ENCODE measurements around the gene BLCAP. TPM values are rescaled to one million over a fixed set of nuclear protein-coding genes. Genes with fewer than 3 reads are reported as not detected.

Gene BLCAP
- total and polyA plus RNA-seq, 4 donors = 12.6 to 72.0 (median 49.2) TPM

DNA sequence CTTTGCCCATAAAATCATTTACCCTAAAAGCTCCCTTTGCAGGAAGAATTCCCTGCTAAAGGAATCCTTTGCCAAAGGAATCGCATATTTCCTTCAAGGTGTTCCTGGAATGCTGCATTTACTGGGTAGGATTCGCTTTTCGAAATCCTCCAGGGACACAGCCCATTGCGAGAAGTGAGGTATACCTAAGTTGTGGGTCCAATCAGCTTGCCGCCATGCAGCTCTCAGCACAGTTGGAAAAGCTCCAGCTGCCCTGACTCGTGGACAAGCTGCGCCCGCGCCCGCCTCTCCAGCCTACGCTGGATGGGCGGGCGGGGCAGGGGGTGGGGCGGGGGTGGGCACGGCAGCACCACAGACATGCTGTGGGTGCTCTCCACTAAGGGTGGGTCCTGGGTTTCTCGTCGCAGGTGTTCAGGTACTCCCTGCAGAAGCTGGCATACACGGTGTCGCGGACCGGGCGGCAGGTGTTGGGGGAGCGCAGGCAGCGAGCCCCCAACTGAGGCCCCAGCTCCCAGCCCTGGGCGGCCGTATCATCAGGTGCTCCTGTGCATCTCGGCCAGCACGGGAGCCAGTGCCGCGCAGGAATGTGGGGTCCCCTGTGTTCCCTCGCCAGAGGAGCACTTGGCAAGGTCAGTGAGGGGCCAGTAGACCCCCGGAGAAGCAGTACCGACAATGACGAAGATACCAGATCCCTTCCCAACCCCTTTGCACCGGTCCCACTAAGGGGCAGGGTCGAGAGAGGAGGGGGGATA, 5.2 kb downstream of the BLCAP start:
- Histone ChIP-seq H3K27ac (ENCODE audit: low read depth in 1 of 2, low read length in 2 of 2) (no peak overlapping the region), H3K36me3 (ENCODE audit: control insufficient read depth in 4 of 4, insufficient read depth in 3 of 4, low read depth in 1 of 4, low read length in 3 of 4) (peaks cover 0 to 13% (median 3%) of the 10 kb centered on the region in 4 donors), H3K27me3 (ENCODE audit: control insufficient read depth in 4 of 4, insufficient read depth in 4 of 4, low read length in 3 of 4) (no peaks in the 10 kb centered on the region), H3K4me3 (ENCODE audit: low read depth in 1 of 3, low read length in 3 of 3) (no peak overlapping the region), H3K9me3 (ENCODE audit: control insufficient read depth in 4 of 4, low read length in 3 of 4) (no peaks in the 10 kb centered on the region), H3K9ac (ENCODE audit: low read depth in 1 of 2, low read length in 2 of 2) (no peak overlapping the region), H3K4me1 (ENCODE audit: control insufficient read depth in 4 of 4, insufficient read depth in 4 of 4, low read length in 3 of 4) (peaks cover 24 to 74% (median 57%) of the 10 kb centered on the region in 4 donors)
- TF ChIP-seq, protein P1, sequence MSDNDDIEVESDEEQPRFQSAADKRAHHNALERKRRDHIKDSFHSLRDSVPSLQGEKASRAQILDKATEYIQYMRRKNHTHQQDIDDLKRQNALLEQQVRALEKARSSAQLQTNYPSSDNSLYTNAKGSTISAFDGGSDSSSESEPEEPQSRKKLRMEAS (IDR thresholded peaks at IDR 0.05) = no peak
- TF ChIP-seq YY1 (IDR thresholded peaks at IDR 0.05) (no peak), CTCF (IDR thresholded peaks at IDR 0.05; ENCODE audit: low read depth, low read length, missing input control) (no peak), NR2F2 (IDR thresholded peaks at IDR 0.05) (no peak), RXRA (IDR thresholded peaks at IDR 0.05) (no peak), RAD21 (IDR thresholded peaks at IDR 0.05) (no peak)
- TF ChIP-seq, protein P2, sequence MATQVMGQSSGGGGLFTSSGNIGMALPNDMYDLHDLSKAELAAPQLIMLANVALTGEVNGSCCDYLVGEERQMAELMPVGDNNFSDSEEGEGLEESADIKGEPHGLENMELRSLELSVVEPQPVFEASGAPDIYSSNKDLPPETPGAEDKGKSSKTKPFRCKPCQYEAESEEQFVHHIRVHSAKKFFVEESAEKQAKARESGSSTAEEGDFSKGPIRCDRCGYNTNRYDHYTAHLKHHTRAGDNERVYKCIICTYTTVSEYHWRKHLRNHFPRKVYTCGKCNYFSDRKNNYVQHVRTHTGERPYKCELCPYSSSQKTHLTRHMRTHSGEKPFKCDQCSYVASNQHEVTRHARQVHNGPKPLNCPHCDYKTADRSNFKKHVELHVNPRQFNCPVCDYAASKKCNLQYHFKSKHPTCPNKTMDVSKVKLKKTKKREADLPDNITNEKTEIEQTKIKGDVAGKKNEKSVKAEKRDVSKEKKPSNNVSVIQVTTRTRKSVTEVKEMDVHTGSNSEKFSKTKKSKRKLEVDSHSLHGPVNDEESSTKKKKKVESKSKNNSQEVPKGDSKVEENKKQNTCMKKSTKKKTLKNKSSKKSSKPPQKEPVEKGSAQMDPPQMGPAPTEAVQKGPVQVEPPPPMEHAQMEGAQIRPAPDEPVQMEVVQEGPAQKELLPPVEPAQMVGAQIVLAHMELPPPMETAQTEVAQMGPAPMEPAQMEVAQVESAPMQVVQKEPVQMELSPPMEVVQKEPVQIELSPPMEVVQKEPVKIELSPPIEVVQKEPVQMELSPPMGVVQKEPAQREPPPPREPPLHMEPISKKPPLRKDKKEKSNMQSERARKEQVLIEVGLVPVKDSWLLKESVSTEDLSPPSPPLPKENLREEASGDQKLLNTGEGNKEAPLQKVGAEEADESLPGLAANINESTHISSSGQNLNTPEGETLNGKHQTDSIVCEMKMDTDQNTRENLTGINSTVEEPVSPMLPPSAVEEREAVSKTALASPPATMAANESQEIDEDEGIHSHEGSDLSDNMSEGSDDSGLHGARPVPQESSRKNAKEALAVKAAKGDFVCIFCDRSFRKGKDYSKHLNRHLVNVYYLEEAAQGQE (IDR thresholded peaks at IDR 0.05) = no peak
- DNase-seq (ENCODE audit: low spot score) = no peak
- WGBS = 85% methylated on average over 36 of the region's 36 CpGs

DNA sequence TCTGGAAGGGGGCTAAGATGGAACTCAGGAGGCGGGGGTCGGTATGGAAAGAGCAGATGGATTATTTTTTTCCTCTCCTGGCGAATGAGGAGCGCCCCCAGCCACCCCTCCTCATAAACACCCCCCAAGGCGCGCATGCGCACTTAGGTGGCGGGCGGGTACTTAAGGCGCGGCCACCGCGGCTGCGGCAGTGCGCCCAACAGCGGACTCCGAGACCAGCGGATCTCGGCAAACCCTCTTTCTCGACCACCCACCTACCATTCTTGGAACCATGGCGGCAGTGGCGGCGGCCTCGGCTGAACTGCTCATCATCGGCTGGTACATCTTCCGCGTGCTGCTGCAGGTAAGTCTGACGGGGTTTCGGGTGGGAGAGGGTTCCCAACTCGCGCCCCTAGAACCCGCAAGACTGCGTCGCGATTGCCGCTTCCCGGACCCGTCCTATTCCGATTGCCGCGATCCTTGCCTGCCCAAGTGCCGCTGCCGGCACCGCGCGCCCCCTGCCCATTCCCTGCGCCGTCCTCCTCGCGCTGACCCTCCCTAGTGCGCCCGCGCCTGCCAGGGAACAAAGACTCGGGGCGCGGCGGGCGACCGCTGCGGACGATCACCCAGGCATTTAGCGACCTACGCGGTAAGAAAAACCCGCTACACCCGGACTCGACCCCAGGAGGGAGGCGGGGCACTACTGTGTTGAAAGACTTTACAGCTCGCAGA, 6.5 kb downstream of the BLCAP start, which contains the start of gene NNAT:
Gene NNAT (plus strand): TSS at position 190 of the 711 bp plus-strand sequence. CDS start 82 bp downstream, at position 272.
- Histone ChIP-seq H3K36me3 (ENCODE audit: control insufficient read depth in 4 of 4, insufficient read depth in 3 of 4, low read depth in 1 of 4, low read length in 3 of 4) (peaks cover 0 to 15% (median 3%) of the 10 kb centered on the region in 4 donors), H3K9ac (ENCODE audit: low read depth in 1 of 2, low read length in 2 of 2) (no peak within 1 kb of the TSS), H3K4me1 (ENCODE audit: control insufficient read depth in 4 of 4, insufficient read depth in 4 of 4, low read length in 3 of 4) (peaks cover 24 to 74% (median 54%) of the 10 kb centered on the region in 4 donors), H3K27ac (ENCODE audit: low read depth in 1 of 2, low read length in 2 of 2) (no peak within 1 kb of the TSS), H3K27me3 (ENCODE audit: control insufficient read depth in 4 of 4, insufficient read depth in 4 of 4, low read length in 3 of 4) (no peaks in the 10 kb centered on the region), H3K4me3 (ENCODE audit: low read depth in 1 of 3, low read length in 3 of 3) (no peak within 1 kb of the TSS), H3K9me3 (ENCODE audit: control insufficient read depth in 4 of 4, low read length in 3 of 4) (no peaks in the 10 kb centered on the region)
- TF ChIP-seq, protein P2 (IDR thresholded peaks at IDR 0.05) = no peak
- TF ChIP-seq SP1 (IDR thresholded peaks at IDR 0.05) (no peak), EGR1 (IDR thresholded peaks at IDR 0.05; ENCODE audit: low read depth in 2 of 2) (no peak), JUND (IDR thresholded peaks at IDR 0.05) (no peak), GABPA (IDR thresholded peaks at IDR 0.05 in 1 of 2, conservative IDR thresholded peaks at IDR 0.05 in 1 of 2) (no peak), YY1 (IDR thresholded peaks at IDR 0.05) (no peak), HNF4G (IDR thresholded peaks at IDR 0.05) (no peak), RAD21 (IDR thresholded peaks at IDR 0.05) (no peak), TAF1 (conservative IDR thresholded peaks at IDR 0.05) (no peak), RXRA (IDR thresholded peaks at IDR 0.05) (no peak), FOXA1 (IDR thresholded peaks at IDR 0.05) (no peak)
- TF ChIP-seq, protein P3, sequence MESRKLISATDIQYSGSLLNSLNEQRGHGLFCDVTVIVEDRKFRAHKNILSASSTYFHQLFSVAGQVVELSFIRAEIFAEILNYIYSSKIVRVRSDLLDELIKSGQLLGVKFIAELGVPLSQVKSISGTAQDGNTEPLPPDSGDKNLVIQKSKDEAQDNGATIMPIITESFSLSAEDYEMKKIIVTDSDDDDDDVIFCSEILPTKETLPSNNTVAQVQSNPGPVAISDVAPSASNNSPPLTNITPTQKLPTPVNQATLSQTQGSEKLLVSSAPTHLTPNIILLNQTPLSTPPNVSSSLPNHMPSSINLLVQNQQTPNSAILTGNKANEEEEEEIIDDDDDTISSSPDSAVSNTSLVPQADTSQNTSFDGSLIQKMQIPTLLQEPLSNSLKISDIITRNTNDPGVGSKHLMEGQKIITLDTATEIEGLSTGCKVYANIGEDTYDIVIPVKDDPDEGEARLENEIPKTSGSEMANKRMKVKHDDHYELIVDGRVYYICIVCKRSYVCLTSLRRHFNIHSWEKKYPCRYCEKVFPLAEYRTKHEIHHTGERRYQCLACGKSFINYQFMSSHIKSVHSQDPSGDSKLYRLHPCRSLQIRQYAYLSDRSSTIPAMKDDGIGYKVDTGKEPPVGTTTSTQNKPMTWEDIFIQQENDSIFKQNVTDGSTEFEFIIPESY (IDR thresholded peaks at IDR 0.05) = no peak
- no peak for DNase-seq (ENCODE audit: low spot score)
- 83% methylated on average over 69 of the region's 69 CpGs for WGBS

Measured in liver (tissue), 9 donors.